Activated T-cell treated with anti-CD3 and anti-CD28 coated beads, Interleukin-2, amount 50 U/mL, for 24 hours (primary cell): ENCODE results near the gene AFF3.

Experiments
- DNase-seq: peaks from one replicate; pipeline ENCODE4 v3.0.0-alpha.2; 2020
- H3K27ac Mint-ChIP-seq: 2 replicates; pipeline ENCODE4 v1.8.0; 2020; ENCODE audit warnings: mild to moderate bottlenecking, mixed read lengths
- H3K27me3 Mint-ChIP-seq: 2 replicates; pipeline ENCODE4 v1.8.0; 2020; ENCODE audit warnings: mixed read lengths
- H3K36me3 Mint-ChIP-seq: 2 replicates; pipeline ENCODE4 v1.8.0; 2020; ENCODE audit warnings: low read depth, mixed read lengths
- H3K4me1 Mint-ChIP-seq: 2 replicates; pipeline ENCODE4 v1.8.0; 2020; ENCODE audit warnings: low read depth, mixed read lengths
- H3K4me3 Mint-ChIP-seq: 2 replicates; pipeline ENCODE4 v1.8.0; 2020; ENCODE audit warnings: mild to moderate bottlenecking, moderate library complexity, mixed read lengths
- H3K9me3 Mint-ChIP-seq: 2 replicates; pipeline ENCODE4 v1.8.0; 2020; ENCODE audit warnings: mixed read lengths

Gene AFF3

GRCh38 chr2:99545604-99546003, 596.8 kb downstream of the AFF3 start:
- Mint-ChIP-seq H3K27me3 (peaks cover 22% of the 10 kb centered on the region), H3K4me3 (no peak overlapping the region), H3K9me3 (no peaks in the 10 kb centered on the region), H3K4me1 (no peaks in the 10 kb centered on the region), H3K36me3 (no peaks in the 10 kb centered on the region), H3K27ac (no peak overlapping the region)
- no peak for DNase-seq

GRCh38 chr2:99545066-99545465, 597.3 kb downstream of the AFF3 start:
- H3K36me3 Mint-ChIP-seq: no peaks in the 10 kb centered on the region
- no peaks in the 10 kb centered on the region for H3K4me1 Mint-ChIP-seq
- H3K9me3 Mint-ChIP-seq: no peaks in the 10 kb centered on the region
- H3K27ac Mint-ChIP-seq: no peak overlapping the region
- H3K4me3 Mint-ChIP-seq: no peak overlapping the region
- peaks cover 25% of the 10 kb centered on the region for H3K27me3 Mint-ChIP-seq
- no peak for DNase-seq

- no peak for DNase-seq
- Mint-ChIP-seq H3K4me1 (no peaks in the 10 kb centered on the region), H3K9me3 (no peaks in the 10 kb centered on the region), H3K4me3 (no peak overlapping the region), H3K36me3 (no peaks in the 10 kb centered on the region), H3K27me3 (peaks cover 25% of the 10 kb centered on the region), H3K27ac (no peak overlapping the region)
These were observed 597.8 kb downstream of the AFF3 start for GRCh38 chr2:99544608-99545007.

- no peak for DNase-seq
- H3K27me3 Mint-ChIP-seq: peaks cover 33% of the 10 kb centered on the region
- H3K9me3 Mint-ChIP-seq: no peaks in the 10 kb centered on the region
- H3K36me3 Mint-ChIP-seq: no peaks in the 10 kb centered on the region
- H3K27ac Mint-ChIP-seq: no peak overlapping the region
- no peaks in the 10 kb centered on the region for H3K4me1 Mint-ChIP-seq
- H3K4me3 Mint-ChIP-seq: no peak overlapping the region
These were observed 599.1 kb downstream of the AFF3 start for GRCh38 chr2:99543247-99543646.

GRCh38 chr2:99537910-99538485, 604.4 kb downstream of the AFF3 start:
- Mint-ChIP-seq H3K4me3 (no peak overlapping the region), H3K27ac (no peak overlapping the region), H3K9me3 (no peaks in the 10 kb centered on the region), H3K36me3 (no peaks in the 10 kb centered on the region), H3K4me1 (no peaks in the 10 kb centered on the region), H3K27me3 (peaks cover 17% of the 10 kb centered on the region)
- DNase-seq: no peak

GRCh38 chr2:99524056-99524455, 618.3 kb downstream of the AFF3 start:
- H3K27me3 Mint-ChIP-seq: peaks cover 7% of the 10 kb centered on the region
- H3K4me3 Mint-ChIP-seq: no peak overlapping the region
- H3K9me3 Mint-ChIP-seq: no peaks in the 10 kb centered on the region
- no peaks in the 10 kb centered on the region for H3K4me1 Mint-ChIP-seq
- no peak for DNase-seq
- H3K36me3 Mint-ChIP-seq: no peaks in the 10 kb centered on the region
- no peak overlapping the region for H3K27ac Mint-ChIP-seq

GRCh38 chr2:99522157-99522556, 620.2 kb downstream of the AFF3 start:
- no peaks in the 10 kb centered on the region for H3K4me1 Mint-ChIP-seq
- no peaks in the 10 kb centered on the region for H3K9me3 Mint-ChIP-seq
- H3K4me3 Mint-ChIP-seq: no peak overlapping the region
- H3K27ac Mint-ChIP-seq: no peak overlapping the region
- H3K27me3 Mint-ChIP-seq: peaks cover 10% of the 10 kb centered on the region
- H3K36me3 Mint-ChIP-seq: no peaks in the 10 kb centered on the region
- DNase-seq: no peak

- DNase-seq: no peak
- Mint-ChIP-seq H3K4me1 (no peaks in the 10 kb centered on the region), H3K27me3 (peaks cover 16% of the 10 kb centered on the region), H3K36me3 (no peaks in the 10 kb centered on the region), H3K4me3 (no peak overlapping the region), H3K27ac (no peak overlapping the region), H3K9me3 (no peaks in the 10 kb centered on the region)
These were observed 621.6 kb downstream of the AFF3 start for GRCh38 chr2:99520813-99521212.

GRCh38 chr2:99520195-99520594, 622.2 kb downstream of the AFF3 start:
- no peak overlapping the region for H3K4me3 Mint-ChIP-seq
- no peaks in the 10 kb centered on the region for H3K9me3 Mint-ChIP-seq
- H3K4me1 Mint-ChIP-seq: no peaks in the 10 kb centered on the region
- DNase-seq: no peak
- H3K36me3 Mint-ChIP-seq: no peaks in the 10 kb centered on the region
- H3K27me3 Mint-ChIP-seq: peaks cover 16% of the 10 kb centered on the region
- no peak overlapping the region for H3K27ac Mint-ChIP-seq

- Mint-ChIP-seq H3K27me3 (peaks cover 14% of the 10 kb centered on the region), H3K9me3 (no peaks in the 10 kb centered on the region), H3K4me3 (no peak overlapping the region), H3K27ac (no peak overlapping the region), H3K36me3 (no peaks in the 10 kb centered on the region), H3K4me1 (no peaks in the 10 kb centered on the region)
- no peak for DNase-seq
These were observed 628.0 kb downstream of the AFF3 start for GRCh38 chr2:99514357-99514756.

GRCh38 chr2:99512181-99512591, 630.2 kb downstream of the AFF3 start:
- H3K9me3 Mint-ChIP-seq: no peaks in the 10 kb centered on the region
- no peaks in the 10 kb centered on the region for H3K36me3 Mint-ChIP-seq
- no peak overlapping the region for H3K4me3 Mint-ChIP-seq
- no peak overlapping the region for H3K27ac Mint-ChIP-seq
- no peak for DNase-seq
- peaks cover 7% of the 10 kb centered on the region for H3K27me3 Mint-ChIP-seq
- no peaks in the 10 kb centered on the region for H3K4me1 Mint-ChIP-seq

GRCh38 chr2:99509387-99509786, 633.0 kb downstream of the AFF3 start:
- Mint-ChIP-seq H3K27me3 (no peaks in the 10 kb centered on the region), H3K4me1 (peaks cover 10% of the 10 kb centered on the region), H3K4me3 (no peak overlapping the region)

GRCh38 chr2:99507937-99508818, 634.2 kb downstream of the AFF3 start:
- no peak overlapping the region for H3K4me3 Mint-ChIP-seq
- no peaks in the 10 kb centered on the region for H3K36me3 Mint-ChIP-seq
- H3K4me1 Mint-ChIP-seq: peaks cover 18% of the 10 kb centered on the region
- H3K27me3 Mint-ChIP-seq: no peaks in the 10 kb centered on the region
- H3K27ac Mint-ChIP-seq: no peak overlapping the region
- DNase-seq: no peak
- no peaks in the 10 kb centered on the region for H3K9me3 Mint-ChIP-seq

More at GRCh38 chr2:99509387-99509786, 633.0 kb downstream of the AFF3 start:
- H3K27ac Mint-ChIP-seq: no peak overlapping the region
- DNase-seq: no peak
- H3K9me3 Mint-ChIP-seq: no peaks in the 10 kb centered on the region
- no peaks in the 10 kb centered on the region for H3K36me3 Mint-ChIP-seq

- Mint-ChIP-seq H3K27me3 (peaks cover 1% of the 10 kb centered on the region), H3K27ac (no peak overlapping the region), H3K9me3 (no peaks in the 10 kb centered on the region), H3K36me3 (no peaks in the 10 kb centered on the region), H3K4me1 (peaks cover 18% of the 10 kb centered on the region), H3K4me3 (no peak overlapping the region)
- DNase-seq: no peak
These were observed 637.4 kb downstream of the AFF3 start for GRCh38 chr2:99504844-99505584.
